Suprapubic skin (tissue), 4 donors: ENCODE data around the gene TRAF7. TPM values are rescaled to one million over a fixed set of nuclear protein-coding genes. Genes with fewer than 3 reads are reported as not detected.

ENCODE experiments used
- DNase-seq, 2 donors: peaks; one replicate each; pipeline ENCODE4 v3.0.0-alpha.2; 2019; ENCODE audit warnings: low spot score in 2 of 2
- H3K27ac ChIP-seq: fragments of 200-600 bp; sonication (generic); one replicate; pipeline ENCODE4 v1.5.1; 2019
- H3K27me3 ChIP-seq: fragments of 200-600 bp; sonication (generic); one replicate; pipeline ENCODE4 v1.5.1; 2019
- H3K36me3 ChIP-seq: fragments of 200-600 bp; sonication (generic); one replicate; pipeline ENCODE4 v1.5.1; 2019
- H3K4me1 ChIP-seq: fragments of 200-600 bp; sonication (generic); one replicate; pipeline ENCODE4 v1.5.1; 2019
- H3K4me3 ChIP-seq: fragments of 200-600 bp; sonication (generic); one replicate; pipeline ENCODE4 v1.5.1; 2019; ENCODE audit warnings: mild to moderate bottlenecking
- H3K9me3 ChIP-seq: fragments of 200-600 bp; sonication (generic); one replicate; pipeline ENCODE4 v1.5.1; 2019
- CTCF ChIP-seq, 2 donors: fragments of 200-600 bp in 1 of 2; fragments of 450-650 bp in 1 of 2; sonication (generic) in 1 of 2; IDR thresholded peaks; one replicate each; pipeline ENCODE4 v1.5.1; 2016 to 2019; ENCODE audit warnings: antibody characterized with exemption in 2 of 2, mild to moderate bottlenecking in 1 of 2, moderate library complexity in 1 of 2
- EP300 ChIP-seq: sonication (generic); formaldehyde crosslinking; IDR thresholded peaks from one replicate; pipeline ENCODE4 v1.6.1; 2017; ENCODE audit warnings: antibody characterized with exemption
- POLR2A ChIP-seq, 2 donors: fragments of 450-650 bp; IDR thresholded peaks; one replicate each; pipeline ENCODE4 v1.6.1; 2017; ENCODE audit warnings: antibody characterized with exemption in 2 of 2, mild to moderate bottlenecking in 2 of 2, moderate library complexity in 2 of 2
- POLR2AphosphoS5 ChIP-seq, 3 donors: sonication (generic); formaldehyde crosslinking; IDR thresholded peaks; one replicate each; pipeline ENCODE4 v1.6.1; 2017; ENCODE audit warnings: antibody characterized with exemption in 3 of 3
- WGBS: methylation state at CpG from one replicate; pipeline ENCODE4 v1.1.5; 2018; 5-methylcytosine and 5-hydroxymethylcytosine counted together
- total RNA-seq, 4 donors: library from RNA; depleted of rRNA; stranded (reverse); fragments of >200 nt; gene quantifications; one replicate each; pipeline ENCODE4 v1.1.0, GENCODE V29; 2016

Gene TRAF7
- total RNA-seq, 4 donors from 2014 or later: 53.4 to 74.7 (median 66.5) TPM

GRCh38 chr16:2213817-2214718, 58.5 kb downstream of the TRAF7 start:
- peak overlapping the region; percentile 90 for H3K4me3 ChIP-seq
- H3K27me3 ChIP-seq: no peaks in the 10 kb centered on the region
- 4% methylated on average over 10 of the region's 98 CpGs for whole genome bisulfite sequencing
- peaks cover 12% of the 10 kb centered on the region for H3K36me3 ChIP-seq
- H3K9me3 ChIP-seq: no peaks in the 10 kb centered on the region
- peaks cover 36% of the 10 kb centered on the region for H3K4me1 ChIP-seq
- no peak for TF ChIP-seq CTCF (IDR thresholded peaks at IDR 0.05)
- peak in 1 of 2 donors; percentile 32 for TF ChIP-seq POLR2A (IDR thresholded peaks at IDR 0.05)
- H3K27ac ChIP-seq: peak overlapping the region; percentile 82
- DNase-seq: no peak

- H3K9me3 ChIP-seq: no peaks in the 10 kb centered on the region
- H3K4me3 ChIP-seq: peak within 1 kb of the TSS; percentile 90
- DNase-seq: no peak
- TF ChIP-seq POLR2A (IDR thresholded peaks at IDR 0.05): peak in 1 of 2 donors; percentile 10
- TF ChIP-seq POLR2AphosphoS5 (IDR thresholded peaks at IDR 0.05): no peak
- peaks cover 6% of the 10 kb centered on the region for H3K36me3 ChIP-seq
- no peaks in the 10 kb centered on the region for H3K27me3 ChIP-seq
- H3K27ac ChIP-seq: peak within 1 kb of the TSS; percentile 84
- peaks cover 36% of the 10 kb centered on the region for H3K4me1 ChIP-seq
- WGBS: no CpG with 5 or more reads among the region's 48 CpGs
Observed at GRCh38 chr16:2214719-2214968, 59.1 kb downstream of the TRAF7 start, which contains the start of gene PGP. Gene PGP, minus strand, starts transcription at chr16:2214840. Its CDS starts 63 bp downstream, at chr16:2214777.

GRCh38 chr16:2216330-2216729, 60.7 kb downstream of the TRAF7 start:
- 94% methylated on average over 4 of the region's 4 CpGs for whole genome bisulfite sequencing
- Histone ChIP-seq H3K36me3 (no peaks in the 10 kb centered on the region), H3K9me3 (no peaks in the 10 kb centered on the region), H3K27ac (no peak overlapping the region), H3K4me3 (no peak overlapping the region), H3K27me3 (no peaks in the 10 kb centered on the region), H3K4me1 (peaks cover 36% of the 10 kb centered on the region)
- TF ChIP-seq POLR2A (IDR thresholded peaks at IDR 0.05): no peak
- no peak for TF ChIP-seq EP300
- no peak for TF ChIP-seq POLR2AphosphoS5 (IDR thresholded peaks at IDR 0.05)
- TF ChIP-seq CTCF (IDR thresholded peaks at IDR 0.05): no peak
- no peak for DNase-seq

- H3K36me3 ChIP-seq: peaks cover 3% of the 10 kb centered on the region
- WGBS: under 1% methylated on average over 30 of the region's 82 CpGs
Observed at GRCh38 chr16:2223221-2223941, 67.8 kb downstream of the TRAF7 start, which contains the start of gene E4F1. Gene E4F1, plus strand, starts transcription at chr16:2223591. Its CDS starts 23 bp downstream, at chr16:2223614.

GRCh38 chr16:2223942-2224486, 68.4 kb downstream of the TRAF7 start:
- WGBS: 4% methylated on average over 17 of the region's 22 CpGs
- Histone ChIP-seq H3K27me3 (no peaks in the 10 kb centered on the region), H3K27ac (peak overlapping the region; percentile 91), H3K9me3 (no peaks in the 10 kb centered on the region), H3K36me3 (peaks cover 10% of the 10 kb centered on the region), H3K4me1 (peaks cover 32% of the 10 kb centered on the region), H3K4me3 (peak overlapping the region; percentile 95)
- DNase-seq: no peak
- TF ChIP-seq EP300: no peak
- no peak for TF ChIP-seq POLR2AphosphoS5 (IDR thresholded peaks at IDR 0.05)
- no peak for TF ChIP-seq CTCF (IDR thresholded peaks at IDR 0.05)
- TF ChIP-seq POLR2A (IDR thresholded peaks at IDR 0.05): no peak

More at GRCh38 chr16:2223221-2223941, 67.8 kb downstream of the TRAF7 start, which contains the start of gene E4F1:
- TF ChIP-seq CTCF (IDR thresholded peaks at IDR 0.05) (no peak), POLR2A (IDR thresholded peaks at IDR 0.05) (peak; percentile 76 to 80), POLR2AphosphoS5 (IDR thresholded peaks at IDR 0.05) (peak; percentile 91 to 99 (median 92))
- peak within 1 kb of the TSS; percentile 91 for H3K27ac ChIP-seq
- peak within 1 kb of the TSS; percentile 95 for H3K4me3 ChIP-seq
- no peaks in the 10 kb centered on the region for H3K27me3 ChIP-seq
- peaks cover 31% of the 10 kb centered on the region for H3K4me1 ChIP-seq
- H3K9me3 ChIP-seq: no peaks in the 10 kb centered on the region
- DNase-seq: peak; percentile 100
